LNCAP (cell line): Measurements from ENCODE around the gene SRGAP3.

Experiments
- TF ChIP-seq, protein P1 (sequence below): fragments of 450-650 bp; IDR thresholded peaks from 2 replicates; pipeline ENCODE4 v1.5.1; 2017; ENCODE audit warnings: mild to moderate bottlenecking

Gene SRGAP3

GRCh38 chr3:9100513-9100894, 148.9 kb downstream of the SRGAP3 start:
- TF ChIP-seq, protein P1, sequence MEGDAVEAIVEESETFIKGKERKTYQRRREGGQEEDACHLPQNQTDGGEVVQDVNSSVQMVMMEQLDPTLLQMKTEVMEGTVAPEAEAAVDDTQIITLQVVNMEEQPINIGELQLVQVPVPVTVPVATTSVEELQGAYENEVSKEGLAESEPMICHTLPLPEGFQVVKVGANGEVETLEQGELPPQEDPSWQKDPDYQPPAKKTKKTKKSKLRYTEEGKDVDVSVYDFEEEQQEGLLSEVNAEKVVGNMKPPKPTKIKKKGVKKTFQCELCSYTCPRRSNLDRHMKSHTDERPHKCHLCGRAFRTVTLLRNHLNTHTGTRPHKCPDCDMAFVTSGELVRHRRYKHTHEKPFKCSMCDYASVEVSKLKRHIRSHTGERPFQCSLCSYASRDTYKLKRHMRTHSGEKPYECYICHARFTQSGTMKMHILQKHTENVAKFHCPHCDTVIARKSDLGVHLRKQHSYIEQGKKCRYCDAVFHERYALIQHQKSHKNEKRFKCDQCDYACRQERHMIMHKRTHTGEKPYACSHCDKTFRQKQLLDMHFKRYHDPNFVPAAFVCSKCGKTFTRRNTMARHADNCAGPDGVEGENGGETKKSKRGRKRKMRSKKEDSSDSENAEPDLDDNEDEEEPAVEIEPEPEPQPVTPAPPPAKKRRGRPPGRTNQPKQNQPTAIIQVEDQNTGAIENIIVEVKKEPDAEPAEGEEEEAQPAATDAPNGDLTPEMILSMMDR: no peak

GRCh38 chr3:9099702-9100512, 149.5 kb downstream of the SRGAP3 start:
- TF ChIP-seq, protein P1: no peak

- TF ChIP-seq, protein P1: no peak
Measured at GRCh38 chr3:9098716-9099675, 150.4 kb downstream of the SRGAP3 start.

DNA sequence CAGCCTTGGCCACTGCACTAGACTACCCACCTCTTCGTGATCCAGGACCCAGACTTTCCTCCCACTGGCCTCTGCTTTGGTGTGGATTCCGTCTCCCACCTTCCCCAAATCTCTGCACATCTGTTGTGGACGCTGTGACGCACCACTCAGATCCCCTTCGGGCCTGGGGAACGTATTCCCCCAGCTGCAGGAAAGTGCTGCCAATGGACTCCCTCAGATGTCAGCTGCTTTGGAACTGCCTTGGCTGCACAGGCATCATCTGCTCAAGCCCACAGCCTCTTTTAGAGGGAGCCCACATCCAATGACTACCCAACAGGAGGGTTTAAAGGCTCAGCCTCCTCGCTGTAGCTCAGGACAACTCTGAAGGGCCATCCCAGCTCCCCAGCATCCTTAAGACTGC, 152.0 kb downstream of the SRGAP3 start:
- TF ChIP-seq, protein P1: no peak

DNA sequence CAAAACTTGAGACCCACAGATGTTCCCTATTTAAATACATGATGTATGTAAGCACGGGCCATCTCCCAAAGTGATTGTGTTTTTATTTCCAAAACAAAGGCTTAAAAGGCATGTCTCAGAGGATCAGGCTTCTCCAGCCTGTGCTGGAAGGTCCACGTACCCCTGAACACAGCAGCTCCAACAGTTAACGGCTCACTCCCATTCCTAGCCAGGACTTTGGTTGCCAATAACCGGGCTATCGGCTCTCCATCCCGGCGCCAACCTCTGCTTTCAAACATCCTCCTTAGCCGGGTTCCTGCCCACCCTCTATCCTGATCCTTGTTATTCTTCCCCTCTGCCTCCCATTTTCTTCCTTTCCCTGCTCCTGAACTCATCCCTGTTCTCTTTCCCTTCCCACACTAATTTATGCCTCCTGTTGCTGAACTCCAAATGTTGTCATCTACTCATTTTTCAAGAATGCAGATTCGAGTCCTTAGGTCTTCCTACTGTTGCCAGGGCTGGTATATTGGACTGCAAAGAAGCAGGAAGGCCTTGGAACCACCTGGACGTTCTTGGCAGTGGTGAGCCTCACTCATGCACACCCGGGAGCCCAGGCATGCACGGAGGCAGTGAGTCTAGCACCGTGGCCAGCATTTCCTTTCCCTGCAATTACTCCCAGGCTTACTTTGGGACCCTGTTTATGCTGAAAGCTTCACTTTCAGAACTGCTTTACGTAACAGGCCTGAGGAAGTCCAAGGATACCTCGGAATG, 157.8 kb downstream of the SRGAP3 start:
- TF ChIP-seq, protein P1: no peak

GRCh38 chr3:9088441-9089353, 160.7 kb downstream of the SRGAP3 start:
- TF ChIP-seq, protein P1: no peak
